OCI-LY7 (cell line): Measurements from ENCODE around the gene ASB10. TPM values are rescaled to one million over a fixed set of nuclear protein-coding genes. Genes with fewer than 3 reads are reported as not detected.

Experiments
- BruUV-seq: library from RNA; stranded (reverse); fragments of 400-500 nt; replicated peaks from 2 replicates; lab custom pipeline; 2021; lab: Mats Ljungman, UMichigan
- CTCF ChIA-PET: fragments of 300-600 bp; sonication (Branson Sonifier 250); formaldehyde crosslinking; loops from one replicate; lab custom pipeline; 2022; ENCODE audit warnings: antibody characterized with exemption; ENCODE audit not compliant: unreplicated experiment; lab: Charles Lee
- POLR2A ChIA-PET: fragments of 300-600 bp; sonication (Branson Sonifier 250); formaldehyde crosslinking; loops from one replicate; lab custom pipeline; 2022; ENCODE audit warnings: antibody characterized with exemption; lab: Charles Lee
- DNase-seq: peaks from one replicate; pipeline ENCODE4 v3.0.0-alpha.2; 2015; ENCODE audit warnings: low spot score
- H2AFZ ChIP-seq: fragments of 200-600 bp; sonication (generic), shearing (Covaris generic); 2 replicates; pipeline ENCODE4 v1.6.1; 2014; ENCODE audit warnings: mild to moderate bottlenecking, antibody characterized with exemption, low read length, moderate library complexity
- H3K27ac ChIP-seq: fragments of 200-600 bp; sonication (generic); 2 replicates; pipeline ENCODE4 v1.5.1; 2014; ENCODE audit warnings: mixed run types, low read depth, mild to moderate bottlenecking, moderate library complexity, low read length, inconsistent platforms; ENCODE audit not compliant: poor library complexity, severe bottlenecking
- H3K36me3 ChIP-seq: fragments of 200-600 bp; sonication (generic); 2 replicates; pipeline ENCODE4 v1.6.1; 2014; ENCODE audit warnings: mild to moderate bottlenecking, antibody characterized with exemption, low read length, moderate library complexity, mixed read lengths; ENCODE audit not compliant: insufficient read depth
- H3K4me1 ChIP-seq: fragments of 200-600 bp; sonication (generic); 2 replicates; pipeline ENCODE4 v1.5.1; 2014; ENCODE audit warnings: mild to moderate bottlenecking, low read length; ENCODE audit not compliant: insufficient read depth, poor library complexity, severe bottlenecking
- H3K4me2 ChIP-seq: fragments of 200-600 bp; sonication (generic); 2 replicates; pipeline ENCODE4 v1.6.1; 2014; ENCODE audit warnings: mild to moderate bottlenecking, low read length
- H3K4me3 ChIP-seq: fragments of 200-600 bp; sonication (generic); 2 replicates; pipeline ENCODE4 v1.5.1; 2014; ENCODE audit warnings: mild to moderate bottlenecking, low read depth, low read length; ENCODE audit not compliant: poor library complexity, severe bottlenecking
- H3K79me2 ChIP-seq: fragments of 200-600 bp; sonication (generic); 2 replicates; pipeline ENCODE4 v1.6.1; 2016; ENCODE audit warnings: low read depth, mild to moderate bottlenecking, low read length, moderate library complexity, mixed read lengths; ENCODE audit not compliant: insufficient read depth
- H3K9me2 ChIP-seq: fragments of 200-600 bp; sonication (generic); 2 replicates; pipeline ENCODE4 v1.6.1; 2016; ENCODE audit warnings: mild to moderate bottlenecking, low read length, mixed read lengths; ENCODE audit not compliant: insufficient read depth
- H3K9me3 ChIP-seq: fragments of 200-600 bp; sonication (generic); 2 replicates; pipeline ENCODE4 v1.6.1; 2014; ENCODE audit warnings: mild to moderate bottlenecking, mixed run types, low read length, mixed read lengths
- H4K20me1 ChIP-seq: fragments of 200-600 bp; sonication (generic); 2 replicates; pipeline ENCODE4 v1.6.1; 2014; ENCODE audit warnings: mild to moderate bottlenecking, antibody characterized with exemption, low read length, moderate library complexity, mixed read lengths; ENCODE audit not compliant: insufficient read depth
- EZH2phosphoT487 ChIP-seq: fragments of 200-600 bp; sonication (generic); IDR thresholded peaks from 2 replicates; pipeline ENCODE4 v1.6.1; 2018; ENCODE audit warnings: low read depth, borderline replicate concordance, mild to moderate bottlenecking, mixed run types, antibody characterized with exemption, low read length, moderate library complexity, mixed read lengths
- intact Hi-C: fragments of 100-400 bp; cut with micrococcal nuclease; formaldehyde crosslinking; loops from one replicate; pipeline ENCODE4 v1.10.0; 2022; ENCODE audit not compliant: unreplicated experiment
- total RNA-seq, 2 experiments: library from RNA; depleted of rRNA in 1 of 2; stranded (reverse); fragments of >200 nt in 1 of 2; shearing (Covaris generic) in 1 of 2; gene quantifications; 2 replicates each; pipeline ENCODE4 v1.2.3, GENCODE V29; 2014 to 2022
- TF ChIP-seq, protein P1 (sequence below): fragments of 200-600 bp; sonication (generic); conservative IDR thresholded peaks from 2 replicates; pipeline ENCODE4 v1.5.1; 2014; ENCODE audit warnings: mild to moderate bottlenecking, antibody characterized with exemption, low read length, moderate library complexity, mixed read lengths

Gene ASB10
- total RNA-seq, 2 experiments from 2014 or later = not detected

DNA sequence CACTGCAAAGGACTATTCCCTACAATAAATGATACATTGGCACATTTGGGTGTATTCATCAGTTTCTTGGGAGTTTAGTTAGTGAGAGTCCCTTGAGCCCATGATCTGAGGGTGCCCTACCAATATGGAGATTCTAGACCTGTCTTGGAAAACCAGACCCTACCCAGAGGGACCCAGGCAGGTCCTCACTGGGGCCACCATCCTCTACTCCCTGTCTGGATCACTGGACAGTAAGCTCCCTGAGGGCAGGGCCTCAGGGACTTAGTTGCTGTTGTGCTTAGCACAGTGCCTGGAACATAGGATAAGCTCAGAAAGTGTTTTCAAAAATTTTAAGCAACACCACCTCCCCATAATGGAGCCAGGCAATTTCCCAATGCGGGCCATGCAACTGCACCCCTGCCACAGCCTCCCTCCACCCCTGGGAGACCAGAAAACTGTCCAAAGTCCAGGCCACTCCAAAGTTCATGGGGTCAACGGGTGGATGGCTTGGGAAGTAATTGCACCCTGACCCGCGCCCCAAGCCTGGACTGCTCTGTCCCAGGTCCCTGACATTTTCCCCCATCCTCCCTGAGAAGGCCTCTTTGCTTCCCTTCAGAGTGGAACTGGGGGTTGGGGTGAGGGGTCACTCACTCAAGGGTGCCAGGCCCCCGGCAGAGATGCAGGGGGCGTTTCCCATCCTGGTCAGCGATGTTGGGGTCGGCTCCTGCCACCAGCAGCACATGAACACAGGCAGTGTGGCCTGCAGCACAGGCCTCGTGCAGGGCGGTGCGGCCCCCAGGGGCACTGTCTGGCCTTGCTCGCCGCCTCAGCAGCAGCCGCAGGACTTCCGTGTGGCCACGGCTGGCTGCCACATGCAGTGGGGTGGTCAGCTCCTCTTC is 1.0 kb downstream of the ASB10 start:
- H3K4me3 ChIP-seq = no peak overlapping the region
- ChIA-PET CTCF (no interaction called here), POLR2A (no interaction called here)
- no peak for TF ChIP-seq EZH2phosphoT487
- TF ChIP-seq, protein P1, sequence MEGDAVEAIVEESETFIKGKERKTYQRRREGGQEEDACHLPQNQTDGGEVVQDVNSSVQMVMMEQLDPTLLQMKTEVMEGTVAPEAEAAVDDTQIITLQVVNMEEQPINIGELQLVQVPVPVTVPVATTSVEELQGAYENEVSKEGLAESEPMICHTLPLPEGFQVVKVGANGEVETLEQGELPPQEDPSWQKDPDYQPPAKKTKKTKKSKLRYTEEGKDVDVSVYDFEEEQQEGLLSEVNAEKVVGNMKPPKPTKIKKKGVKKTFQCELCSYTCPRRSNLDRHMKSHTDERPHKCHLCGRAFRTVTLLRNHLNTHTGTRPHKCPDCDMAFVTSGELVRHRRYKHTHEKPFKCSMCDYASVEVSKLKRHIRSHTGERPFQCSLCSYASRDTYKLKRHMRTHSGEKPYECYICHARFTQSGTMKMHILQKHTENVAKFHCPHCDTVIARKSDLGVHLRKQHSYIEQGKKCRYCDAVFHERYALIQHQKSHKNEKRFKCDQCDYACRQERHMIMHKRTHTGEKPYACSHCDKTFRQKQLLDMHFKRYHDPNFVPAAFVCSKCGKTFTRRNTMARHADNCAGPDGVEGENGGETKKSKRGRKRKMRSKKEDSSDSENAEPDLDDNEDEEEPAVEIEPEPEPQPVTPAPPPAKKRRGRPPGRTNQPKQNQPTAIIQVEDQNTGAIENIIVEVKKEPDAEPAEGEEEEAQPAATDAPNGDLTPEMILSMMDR = no peak
- no peaks in the 10 kb centered on the region for H3K36me3 ChIP-seq
- H4K20me1 ChIP-seq = no peaks in the 10 kb centered on the region
- H3K9me3 ChIP-seq = no peaks in the 10 kb centered on the region
- H2AFZ ChIP-seq = no peak overlapping the region
- intact Hi-C loops = no loop called here
- H3K79me2 ChIP-seq = no peaks in the 10 kb centered on the region
- no peak overlapping the region for H3K27ac ChIP-seq
- peaks cover 7% of the 10 kb centered on the region for H3K4me1 ChIP-seq
- no peak overlapping the region for H3K4me2 ChIP-seq
- no TSS peak for BruUV-seq
- no peaks in the 10 kb centered on the region for H3K9me2 ChIP-seq
- no peak for DNase-seq

DNA sequence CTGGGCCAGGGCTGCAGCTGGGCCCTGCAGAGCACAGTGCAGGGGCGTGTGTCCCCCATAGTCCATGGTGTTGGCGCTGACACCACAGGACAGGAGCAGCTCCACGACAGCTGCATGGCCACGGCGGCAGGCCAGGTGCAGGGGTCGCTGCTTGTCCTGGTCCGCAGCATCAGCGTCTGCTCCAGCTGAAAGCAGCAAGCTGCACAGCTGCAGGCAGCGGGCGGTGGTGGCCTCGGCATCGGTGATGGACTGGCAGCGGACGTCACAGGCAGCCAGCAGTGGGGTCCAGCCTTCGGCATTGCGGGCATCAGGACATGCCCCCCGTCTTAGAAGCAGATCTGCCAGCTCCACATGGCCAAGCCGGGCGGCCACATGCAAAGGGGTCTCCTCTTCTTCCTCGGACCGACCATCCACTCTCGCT is 6.0 kb downstream of the ASB10 start:
- no peaks in the 10 kb centered on the region for H3K79me2 ChIP-seq
- intact Hi-C loops = no loop called here
- H3K36me3 ChIP-seq = no peaks in the 10 kb centered on the region
- CTCF ChIA-PET = no interaction called here
- H4K20me1 ChIP-seq = no peaks in the 10 kb centered on the region
- H3K4me3 ChIP-seq = no peak overlapping the region
- no peak for TF ChIP-seq EZH2phosphoT487
- TF ChIP-seq, protein P1 = no peak
- no peak for DNase-seq
- no peaks in the 10 kb centered on the region for H3K4me1 ChIP-seq
- H3K4me2 ChIP-seq = no peak overlapping the region
- POLR2A ChIA-PET = no interaction called here
- H3K9me3 ChIP-seq = no peaks in the 10 kb centered on the region
- BruUV-seq = no TSS peak
- H2AFZ ChIP-seq = no peak overlapping the region
- H3K9me2 ChIP-seq = no peaks in the 10 kb centered on the region
- no peak overlapping the region for H3K27ac ChIP-seq

DNA sequence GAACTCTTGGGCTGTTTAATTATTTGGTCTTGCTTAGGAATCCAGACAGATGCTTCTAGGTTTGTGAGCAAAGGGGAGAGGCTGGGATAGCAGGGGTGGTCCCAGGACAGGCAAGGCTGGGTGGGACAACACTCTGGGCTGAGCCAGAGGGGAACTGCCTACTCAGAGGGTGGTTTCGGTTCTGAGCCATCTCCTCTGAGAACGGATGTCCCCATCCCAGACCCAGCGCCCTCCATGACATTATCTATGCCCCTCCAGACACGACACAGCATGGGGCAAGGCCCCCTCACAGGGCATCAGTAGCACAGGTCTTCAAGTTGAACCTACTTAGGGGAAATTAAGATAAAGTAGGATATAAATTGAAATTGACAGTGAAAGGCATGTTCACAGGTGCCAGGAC is 7.1 kb downstream of the ASB10 start:
- Histone ChIP-seq H4K20me1 (no peaks in the 10 kb centered on the region), H3K4me3 (no peak overlapping the region), H3K9me3 (no peaks in the 10 kb centered on the region), H3K4me2 (no peak overlapping the region), H3K9me2 (no peaks in the 10 kb centered on the region), H3K36me3 (no peaks in the 10 kb centered on the region), H3K27ac (no peak overlapping the region), H3K79me2 (no peaks in the 10 kb centered on the region), H2AFZ (no peak overlapping the region), H3K4me1 (no peaks in the 10 kb centered on the region)
- DNase-seq = no peak
- BruUV-seq = no TSS peak
- TF ChIP-seq, protein P1 = no peak
- TF ChIP-seq EZH2phosphoT487 = no peak
- CTCF ChIA-PET = interaction anchor here (0.5 kb wide), 1 partner anchor 59 kb away, joined by 3 read pairs; no protein-coding TSS in a partner anchor
- intact Hi-C loops = no loop called here
- POLR2A ChIA-PET = no interaction called here
